Neuronal stem cell (in vitro differentiated cells): ENCODE results near the gene PSMB2. TPM values are rescaled to one million over a fixed set of nuclear protein-coding genes. Genes with fewer than 3 reads are reported as not detected.
"Not testable (repeated sequence)": the region's sequence is repeated elsewhere in the genome, so short reads cannot be mapped to it uniquely, and the experiment has no call there.

Experiments used
- DNase-seq: peaks from one replicate; pipeline ENCODE4 v3.0.0-alpha.2; 2013; ENCODE audit warnings: low spot score
- H2AFZ ChIP-seq: one replicate; pipeline ENCODE4 v1.6.1; 2013; ENCODE audit warnings: mild to moderate bottlenecking, low read length, inconsistent platforms
- H2AK5ac ChIP-seq: 2 replicates; pipeline ENCODE4 v1.6.1; 2013; ENCODE audit warnings: low read depth, mild to moderate bottlenecking, inconsistent platforms, low read length, moderate library complexity, mixed read lengths
- H2BK120ac ChIP-seq: 2 replicates; pipeline ENCODE4 v1.6.1; 2013; ENCODE audit warnings: low read depth, mild to moderate bottlenecking, inconsistent platforms, low read length, moderate library complexity, mixed read lengths
- H2BK12ac ChIP-seq: one replicate; pipeline ENCODE4 v1.6.1; 2013; ENCODE audit warnings: low read length, inconsistent platforms
- H2BK15ac ChIP-seq: 2 replicates; pipeline ENCODE4 v1.6.1; 2013; ENCODE audit warnings: mild to moderate bottlenecking, low read length, inconsistent platforms, mixed read lengths
- H2BK5ac ChIP-seq: one replicate; pipeline ENCODE4 v1.6.1; 2013; ENCODE audit warnings: inconsistent platforms, mild to moderate bottlenecking, low read length, moderate library complexity
- H3K14ac ChIP-seq: one replicate; pipeline ENCODE4 v1.6.1; 2013; ENCODE audit warnings: low read length, inconsistent platforms
- H3K18ac ChIP-seq: 2 replicates; pipeline ENCODE4 v1.6.1; 2013; ENCODE audit warnings: low read length, inconsistent platforms
- H3K23ac ChIP-seq: 2 replicates; pipeline ENCODE4 v1.6.1; 2013; ENCODE audit warnings: low read depth, mild to moderate bottlenecking, mixed read lengths, low read length, inconsistent platforms; ENCODE audit not compliant: poor library complexity
- H3K27ac ChIP-seq: replicated peaks from 3 replicates; pipeline ENCODE4 v1.5.1; 2013; ENCODE audit warnings: low read length, inconsistent platforms
- H3K27me3 ChIP-seq, 3 experiments: 2 replicates each; pipeline ENCODE4 v1.6.1; 2013; ENCODE audit warnings: low read length in 3 of 3, mild to moderate bottlenecking in 2 of 3, inconsistent platforms in 1 of 3, low read depth in 1 of 3, mixed read lengths in 1 of 3, moderate library complexity in 1 of 3; ENCODE audit not compliant: control insufficient read depth in 3 of 3, insufficient read depth in 3 of 3
- H3K36me3 ChIP-seq, 2 donors: replicated peaks in 1 of 2; 2 replicates each; pipeline ENCODE4 v1.6.1; 2013; ENCODE audit warnings: low read length in 2 of 2; ENCODE audit not compliant: control insufficient read depth in 2 of 2, insufficient read depth in 2 of 2
- H3K4ac ChIP-seq: 2 replicates; pipeline ENCODE4 v1.6.1; 2013; ENCODE audit warnings: inconsistent platforms, mild to moderate bottlenecking, low read length, moderate library complexity
- H3K4me1 ChIP-seq, 2 donors: 1 replicate in 1 of 2; 2 replicates in 1 of 2; pipeline ENCODE4 v1.6.1; 2013; ENCODE audit warnings: low read length in 2 of 2, low read depth in 1 of 2; ENCODE audit not compliant: control insufficient read depth in 2 of 2, insufficient read depth in 1 of 2
- H3K4me2 ChIP-seq: one replicate; pipeline ENCODE4 v1.6.1; 2013; ENCODE audit warnings: mild to moderate bottlenecking, low read length, inconsistent platforms; ENCODE audit not compliant: insufficient read depth, poor library complexity, severe bottlenecking
- H3K4me3 ChIP-seq, 2 donors: 2 replicates each; pipeline ENCODE4 v1.5.1; 2013; ENCODE audit warnings: low read length in 2 of 2, mild to moderate bottlenecking in 2 of 2, inconsistent platforms in 1 of 2, moderate library complexity in 1 of 2
- H3K79me1 ChIP-seq: one replicate; pipeline ENCODE4 v1.6.1; 2013; ENCODE audit warnings: low read depth, mild to moderate bottlenecking, inconsistent platforms, low read length, moderate library complexity
- H3K9ac ChIP-seq: one replicate; pipeline ENCODE4 v1.6.1; 2013; ENCODE audit warnings: mild to moderate bottlenecking, low read depth, low read length, inconsistent platforms; ENCODE audit not compliant: poor library complexity
- H3K9me3 ChIP-seq, 2 donors: replicated peaks in 1 of 2; 2 replicates each; pipeline versions ENCODE3 to v1.6.1; 2013; ENCODE audit warnings: low read length in 2 of 2, mild to moderate bottlenecking in 2 of 2, inconsistent platforms in 1 of 2, low read depth in 1 of 2, mixed read lengths in 1 of 2, moderate library complexity in 1 of 2; ENCODE audit not compliant: control insufficient read depth in 2 of 2, insufficient read depth in 1 of 2
- H4K8ac ChIP-seq: one replicate; pipeline ENCODE4 v1.6.1; 2013; ENCODE audit warnings: low read depth, mild to moderate bottlenecking, inconsistent platforms, low read length, moderate library complexity
- H4K91ac ChIP-seq: one replicate; pipeline ENCODE4 v1.6.1; 2013; ENCODE audit warnings: low read length, low read depth, mild to moderate bottlenecking, inconsistent platforms; ENCODE audit not compliant: poor library complexity
- WGBS, 2 donors: extraction: QIAGEN DNeasy Blood & Tissue Kit; methylation state at CpG; one replicate each; pipeline ENCODE4 v1.1.7; 2013; ENCODE audit warnings: missing lambda C conversion rate in 2 of 2, mixed read lengths in 1 of 2; ENCODE audit not compliant: insufficient read length in 2 of 2, insufficient replicate concordance in 1 of 2; ENCODE audit errors: extremely low coverage in 2 of 2; 5-methylcytosine and 5-hydroxymethylcytosine counted together
- polyA plus RNA-seq, 2 experiments: library from polyadenylated mRNA; stranded (reverse); fragments of 200-250 nt; gene quantifications; one replicate each; pipeline ENCODE4 v1.2.3, GENCODE V29; 2013

The PSMB2 gene
- polyA plus RNA-seq (2013, experiment 1 of 2): 128 TPM
- 125 TPM for polyA plus RNA-seq (2013, experiment 2 of 2)

- Histone ChIP-seq H4K91ac (no peak within 1 kb of the TSS), H3K4me3 (peak within 1 kb of the TSS; percentile 88 to 99), H3K4me1 (peaks cover 0 to 4% of the 10 kb centered on the region in 2 donors), H2AFZ (peak within 1 kb of the TSS; percentile 88), H2BK15ac (no peak within 1 kb of the TSS), H2BK120ac (no peak within 1 kb of the TSS), H3K18ac (peak within 1 kb of the TSS; percentile 91), H3K27ac (peak within 1 kb of the TSS; percentile 70), H3K14ac (no peak within 1 kb of the TSS), H3K27me3 (peaks cover 0 to 17% (median 0%) of the 10 kb centered on the region in 3 experiments), H2AK5ac (peak within 1 kb of the TSS; percentile 20), H4K8ac (peak within 1 kb of the TSS; percentile 50), H3K23ac (peak within 1 kb of the TSS; percentile 96), H3K9me3 (peaks cover 0 to 8% of the 10 kb centered on the region in 2 donors), H3K79me1 (no peaks in the 10 kb centered on the region), H3K36me3 (peaks cover 0 to 29% of the 10 kb centered on the region in 2 donors), H3K4me2 (peak within 1 kb of the TSS; percentile 65), H3K9ac (peak within 1 kb of the TSS; percentile 93), H3K4ac (no peak within 1 kb of the TSS), H2BK5ac (peak within 1 kb of the TSS; percentile 61), H2BK12ac (no peak within 1 kb of the TSS)
- DNase-seq: peak; percentile 94
- no CpG with 5 or more reads among the region's 43 CpGs for WGBS, 2 donors
Measured at GRCh38 chr1:35641233-35641866, at the start of gene PSMB2. Gene PSMB2, minus strand, starts transcription at chr1:35641526. Its CDS starts 94 bp downstream, at chr1:35641432.

- no CpG with 5 or more reads among the region's 9 CpGs for WGBS, 2 donors
- no peaks in the 10 kb centered on the region for H3K9me3 ChIP-seq
- no peak overlapping the region for H4K8ac ChIP-seq
- H2BK120ac ChIP-seq: peak overlapping the region; percentile 27
- DNase-seq: no peak
- H3K4me1 ChIP-seq: peaks cover 8 to 11% of the 10 kb centered on the region in 2 donors
- H3K4ac ChIP-seq: no peak overlapping the region
- H2AK5ac ChIP-seq: no peak overlapping the region
- peaks cover 0 to 26% (median 0%) of the 10 kb centered on the region in 3 experiments for H3K27me3 ChIP-seq
- H2BK15ac ChIP-seq: peak overlapping the region; percentile 43
- H3K36me3 ChIP-seq: no peaks in the 10 kb centered on the region
- H3K23ac ChIP-seq: no peak overlapping the region
- no peaks in the 10 kb centered on the region for H3K79me1 ChIP-seq
- H2AFZ ChIP-seq: no peak overlapping the region
- no peak overlapping the region for H4K91ac ChIP-seq
- H3K18ac ChIP-seq: peak overlapping the region; percentile 79
- H2BK12ac ChIP-seq: no peak overlapping the region
- H3K14ac ChIP-seq: no peak overlapping the region
- H2BK5ac ChIP-seq: no peak overlapping the region
- no peak overlapping the region for H3K27ac ChIP-seq
- no peak overlapping the region for H3K4me3 ChIP-seq
- no peak overlapping the region for H3K9ac ChIP-seq
- H3K4me2 ChIP-seq: peak overlapping the region; percentile 41
Measured at GRCh38 chr1:35691080-35691479, 49.8 kb upstream of the PSMB2 start.

GRCh38 chr1:35690103-35690502, 48.8 kb upstream of the PSMB2 start:
- H2BK5ac ChIP-seq, H3K4me3 ChIP-seq, H3K27ac ChIP-seq, H3K18ac ChIP-seq, H2AFZ ChIP-seq, H3K9ac ChIP-seq, H4K91ac ChIP-seq, H3K9me3 ChIP-seq, H3K4me2 ChIP-seq, H3K4ac ChIP-seq, H2AK5ac ChIP-seq, H2BK15ac ChIP-seq, H4K8ac ChIP-seq, H3K36me3 ChIP-seq, DNase-seq, H2BK120ac ChIP-seq, H3K14ac ChIP-seq, H3K79me1 ChIP-seq, H3K23ac ChIP-seq, H2BK12ac ChIP-seq: not testable (repeated sequence)
- H3K27me3 ChIP-seq: peaks cover 0 to 22% (median 0%) of the 10 kb centered on the region in 3 experiments
- H3K4me1 ChIP-seq: peaks cover 8 to 11% of the 10 kb centered on the region in 2 donors
- no CpG with 5 or more reads among the region's 4 CpGs for WGBS, 2 donors

GRCh38 chr1:35688161-35688560, 46.8 kb upstream of the PSMB2 start:
- H3K27me3 ChIP-seq: peaks cover 0 to 41% (median 0%) of the 10 kb centered on the region in 3 experiments
- no peak overlapping the region for H2AK5ac ChIP-seq
- H3K9ac ChIP-seq: no peak overlapping the region
- no peak overlapping the region for H3K27ac ChIP-seq
- no peak overlapping the region for H3K4me3 ChIP-seq
- H2BK120ac ChIP-seq: no peak overlapping the region
- H3K36me3 ChIP-seq: no peaks in the 10 kb centered on the region
- no peak overlapping the region for H2AFZ ChIP-seq
- no peak overlapping the region for H4K91ac ChIP-seq
- no peaks in the 10 kb centered on the region for H3K79me1 ChIP-seq
- no peak for DNase-seq
- H3K4ac ChIP-seq: no peak overlapping the region
- H3K23ac ChIP-seq: no peak overlapping the region
- H3K18ac ChIP-seq: no peak overlapping the region
- H3K4me2 ChIP-seq: no peak overlapping the region
- H4K8ac ChIP-seq: no peak overlapping the region
- no peak overlapping the region for H2BK5ac ChIP-seq
- H2BK15ac ChIP-seq: no peak overlapping the region
- no CpG with 5 or more reads among the region's 5 CpGs for WGBS, 2 donors
- no peak overlapping the region for H2BK12ac ChIP-seq
- peaks cover 8 to 11% of the 10 kb centered on the region in 2 donors for H3K4me1 ChIP-seq
- no peaks in the 10 kb centered on the region for H3K9me3 ChIP-seq
- H3K14ac ChIP-seq: no peak overlapping the region
